HG02973 (cell line): ENCODE measurements around the gene MTG2.

Experiments
- ATAC-seq: cut with Tn5 transposase; IDR thresholded peaks from one replicate; pipeline ENCODE4 v1.9.1; 2021; ENCODE audit warnings: moderate library complexity; ENCODE audit not compliant: unreplicated experiment

The MTG2 gene

GRCh38 chr20:62183426-62184142, 756 bp downstream of the MTG2 start:
- ATAC-seq: no peak

GRCh38 chr20:62186096-62186426, 3.2 kb downstream of the MTG2 start:
- no peak for ATAC-seq

GRCh38 chr20:62186887-62187866, 4.3 kb downstream of the MTG2 start:
- ATAC-seq: no peak

GRCh38 chr20:62190639-62191411, 8.0 kb downstream of the MTG2 start:
- no peak for ATAC-seq

- ATAC-seq: no peak
Observed at GRCh38 chr20:62191781-62192559, 9.1 kb downstream of the MTG2 start.

- no peak for ATAC-seq
Observed at GRCh38 chr20:62192635-62193034, 9.8 kb downstream of the MTG2 start.

- no peak for ATAC-seq
Observed at GRCh38 chr20:62193079-62194025, 10.5 kb downstream of the MTG2 start.

- no peak for ATAC-seq
Observed at GRCh38 chr20:62195075-62195405, 12.2 kb downstream of the MTG2 start.

- no peak for ATAC-seq
Observed at GRCh38 chr20:62195736-62196135, 12.9 kb downstream of the MTG2 start.

GRCh38 chr20:62196286-62196685, 13.5 kb downstream of the MTG2 start:
- no peak for ATAC-seq

GRCh38 chr20:62197311-62197710, 14.5 kb downstream of the MTG2 start:
- no peak for ATAC-seq

- no peak for ATAC-seq
Observed at GRCh38 chr20:62197801-62198200, 15.0 kb downstream of the MTG2 start.

GRCh38 chr20:62198496-62198895, 15.7 kb downstream of the MTG2 start:
- ATAC-seq: no peak

GRCh38 chr20:62198931-62199330, 16.1 kb downstream of the MTG2 start:
- no peak for ATAC-seq

- ATAC-seq: no peak
Observed at GRCh38 chr20:62200491-62201172, 17.8 kb downstream of the MTG2 start.

GRCh38 chr20:62201173-62202082, 18.6 kb downstream of the MTG2 start:
- ATAC-seq: no peak

- no peak for ATAC-seq
Observed at GRCh38 chr20:62202083-62202395, 19.2 kb downstream of the MTG2 start.

GRCh38 chr20:62202676-62203377, 20.0 kb downstream of the MTG2 start:
- no peak for ATAC-seq
